Pancreas (tissue), 10 donors: ENCODE data around the gene NELFE. TPM values are rescaled to one million over a fixed set of nuclear protein-coding genes. Genes with fewer than 3 reads are reported as not detected.

Source experiments
- ATAC-seq, 4 donors: fragments of 200-7000 bp; cut with Tn5 transposase; one replicate each; pipeline versions ENCODE4 v1.8.0 to v1.9.1; 2020; ENCODE audit warnings: mild to moderate bottlenecking in 4 of 4, moderate library complexity in 4 of 4
- DNase-seq, 6 donors: peaks; one replicate each; pipeline ENCODE4 v3.0.0-alpha.2; 2020
- FAIRE-seq: peaks from 2 replicates; lab custom pipeline; 2012; peaks lifted over from hg19 to GRCh38; lab: Jason Lieb, UNC
- H3K27ac ChIP-seq, 4 donors: fragments of 200-600 bp; sonication (generic); 1 replicate in 3 of 4; 2 replicates in 1 of 4; pipeline versions ENCODE4 v1.5.0 to v1.8.0; 2020
- H3K27me3 ChIP-seq, 4 donors: fragments of 200-600 bp; one replicate each; pipeline ENCODE4 v1.8.0; 2021
- H3K36me3 ChIP-seq, 3 donors: fragments of 200-600 bp; sonication (generic) in 1 of 3; one replicate each; pipeline versions ENCODE4 v1.5.0 to v1.8.0; 2020 to 2021
- H3K4me1 ChIP-seq, 3 donors: fragments of 200-600 bp; one replicate each; pipeline ENCODE4 v1.8.0; 2021
- H3K4me3 ChIP-seq, 4 donors: fragments of 200-600 bp; sonication (generic) in 2 of 4; one replicate each; pipeline versions ENCODE4 v1.5.0 to v1.8.0; 2020 to 2021
- H3K9me3 ChIP-seq, 4 donors: fragments of 200-600 bp; one replicate each; pipeline ENCODE4 v1.8.0; 2021
- CTCF ChIP-seq, 4 donors: fragments of 200-600 bp; sonication (generic) in 3 of 4; IDR thresholded peaks; one replicate each; pipeline versions ENCODE4 v1.5.0 to v1.8.0; 2021; ENCODE audit warnings: antibody characterized with exemption in 4 of 4
- WGBS, 2 donors: extraction: QIAGEN DNeasy Blood & Tissue Kit; methylation state at CpG; one replicate each; pipeline ENCODE4 v1.1.7; 2013; 5-methylcytosine and 5-hydroxymethylcytosine counted together
- intact Hi-C, 3 donors: fragments of 100-400 bp; cut with DNase I; formaldehyde crosslinking; loops; one replicate each; pipeline versions ENCODE4 v1.11.1 to v1.14.2; 2022
- polyA plus RNA-seq, 2 donors: library from polyadenylated mRNA; stranded (reverse); fragments of 200-250 nt; gene quantifications; one replicate each; pipeline ENCODE4 v1.2.3, GENCODE V29; 2013
- total RNA-seq, 6 donors: library from RNA; stranded (reverse); fragmentation: NEBNext Ultra II Directional in 4 of 6; extraction: Animal tissue kit (Norgen Biotek cat#: 25700) in 4 of 6; gene quantifications; one replicate each; pipeline versions ENCODE4 v1.2.1 to v1.2.4, GENCODE V29; 2021 to 2023
- donor health status: healthy with polysubstance abuse.
- donor health status: DM: no; HTN: no; CAD: no; lungs with moderate emphysema.
- donor health status: DM: no; HTN: no; CAD: no.
- donor health status: control.
- donor health status: control.
- donor health status: Bipolar disorder and iron deficiency.
- donor health status: DM: yes; HTN: yes; CAD: no.
- donor health status: DM: no; HTN: no; CAD: no.
- donor health status: DM: no; HTN: no; CAD: no.
- donor health status: DM: yes; HTN: yes; CAD: no.

The NELFE gene
- total and polyA plus RNA-seq, 8 donors = 22.5 to 43.8 (median 31.5) TPM

GRCh38 chr6:31968326-31968725, 9.6 kb upstream of the NELFE start:
- intact Hi-C loops = no loop called here
- no peak for TF ChIP-seq CTCF (IDR thresholded peaks at IDR 0.05)
- no peak overlapping the region for H3K4me3 ChIP-seq
- no peak for DNase-seq
- no peaks in the 10 kb centered on the region for H3K27me3 ChIP-seq
- H3K27ac ChIP-seq = no peak overlapping the region
- FAIRE-seq = no peak
- no peak for ATAC-seq
- H3K9me3 ChIP-seq = no peaks in the 10 kb centered on the region
- H3K36me3 ChIP-seq = peaks cover 0 to 42% (median 7%) of the 10 kb centered on the region in 3 donors
- WGBS, 2 donors = 83 to 90% methylated on average over 9 to 11 of the region's 11 CpGs
- H3K4me1 ChIP-seq = peaks cover 0 to 7% (median 4%) of the 10 kb centered on the region in 3 donors

GRCh38 chr6:31967926-31968320, 9.2 kb upstream of the NELFE start:
- 72 to 79% methylated on average over 3 of the region's 3 CpGs for whole genome bisulfite sequencing, 2 donors
- ATAC-seq (no peak), DNase-seq (no peak), FAIRE-seq (no peak)
- no peaks in the 10 kb centered on the region for H3K9me3 ChIP-seq
- H3K4me3 ChIP-seq = no peak overlapping the region
- intact Hi-C loops = no loop called here
- H3K4me1 ChIP-seq = peaks cover 0 to 3% (median under 1%) of the 10 kb centered on the region in 3 donors
- no peak overlapping the region for H3K27ac ChIP-seq
- no peaks in the 10 kb centered on the region for H3K27me3 ChIP-seq
- H3K36me3 ChIP-seq = peaks cover 0 to 44% (median 7%) of the 10 kb centered on the region in 3 donors
- TF ChIP-seq CTCF (IDR thresholded peaks at IDR 0.05) = no peak

GRCh38 chr6:31966997-31967925, 8.5 kb upstream of the NELFE start:
- no peak for ATAC-seq
- Histone ChIP-seq H3K4me1 (no peaks in the 10 kb centered on the region), H3K9me3 (no peaks in the 10 kb centered on the region), H3K36me3 (peaks cover 0 to 51% (median 7%) of the 10 kb centered on the region in 3 donors), H3K4me3 (no peak overlapping the region), H3K27ac (no peak overlapping the region), H3K27me3 (no peaks in the 10 kb centered on the region)
- DNase-seq = no peak
- no peak for TF ChIP-seq CTCF (IDR thresholded peaks at IDR 0.05)
- intact Hi-C loops = no loop called here
- 71 to 78% methylated on average over 10 of the region's 10 CpGs for WGBS, 2 donors
- FAIRE-seq = no peak

GRCh38 chr6:31966506-31966905, 7.7 kb upstream of the NELFE start:
- 83 to 90% methylated on average over 7 of the region's 7 CpGs for WGBS, 2 donors
- H3K27me3 ChIP-seq = no peaks in the 10 kb centered on the region
- H3K4me1 ChIP-seq = no peaks in the 10 kb centered on the region
- DNase-seq (no peak), FAIRE-seq (no peak), ATAC-seq (no peak)
- no peak overlapping the region for H3K4me3 ChIP-seq
- H3K9me3 ChIP-seq = no peaks in the 10 kb centered on the region
- intact Hi-C loops = no loop called here
- no peak overlapping the region for H3K27ac ChIP-seq
- peaks cover 0 to 56% (median 7%) of the 10 kb centered on the region in 3 donors for H3K36me3 ChIP-seq
- no peak for TF ChIP-seq CTCF (IDR thresholded peaks at IDR 0.05)

- TF ChIP-seq CTCF (IDR thresholded peaks at IDR 0.05) = no peak
- WGBS, 2 donors = 86 to 90% methylated on average over 13 of the region's 13 CpGs
- Histone ChIP-seq H3K4me3 (no peak overlapping the region), H3K4me1 (no peaks in the 10 kb centered on the region), H3K36me3 (peaks cover 0 to 57% (median 7%) of the 10 kb centered on the region in 3 donors), H3K27me3 (no peaks in the 10 kb centered on the region), H3K9me3 (no peaks in the 10 kb centered on the region), H3K27ac (no peak overlapping the region)
- no peak for DNase-seq
- ATAC-seq = no peak
- intact Hi-C loops = no loop called here
- FAIRE-seq = no peak
Observed at GRCh38 chr6:31965700-31966099, 6.9 kb upstream of the NELFE start.
